Tibial nerve (tissue), 4 donors: ENCODE results near the gene TTC19. TPM values are rescaled to one million over a fixed set of nuclear protein-coding genes. Genes with fewer than 3 reads are reported as not detected.

Source experiments
- DNase-seq, 2 donors: peaks; one replicate each; pipeline ENCODE4 v3.0.0-alpha.2; 2019; ENCODE audit warnings: low spot score in 2 of 2
- H3K27ac ChIP-seq, 4 donors: fragments of 200-600 bp; sonication (generic) in 3 of 4; one replicate each; pipeline ENCODE4 v1.5.1; 2017 to 2019; ENCODE audit warnings: mild to moderate bottlenecking in 1 of 4
- H3K27me3 ChIP-seq, 2 donors: fragments of 200-600 bp; sonication (generic) in 1 of 2; one replicate each; pipeline versions ENCODE4 v1.5.1 to v1.6.0; 2017 to 2019
- H3K36me3 ChIP-seq, 3 donors: fragments of 200-600 bp; sonication (generic); one replicate each; pipeline ENCODE4 v1.5.1; 2018 to 2019
- H3K4me1 ChIP-seq, 4 donors: fragments of 200-600 bp; sonication (generic) in 3 of 4; one replicate each; pipeline ENCODE4 v1.5.1; 2017 to 2019
- H3K4me3 ChIP-seq, 4 donors: fragments of 200-600 bp; sonication (generic) in 3 of 4; one replicate each; pipeline ENCODE4 v1.5.1; 2017 to 2019; ENCODE audit warnings: mild to moderate bottlenecking in 1 of 4, moderate library complexity in 1 of 4
- H3K9me3 ChIP-seq, 4 donors: fragments of 200-600 bp; sonication (generic) in 3 of 4; one replicate each; pipeline ENCODE4 v1.5.1; 2017 to 2019
- EP300 ChIP-seq, 2 donors: sonication (generic); formaldehyde crosslinking; IDR thresholded peaks; one replicate each; pipeline ENCODE4 v1.6.1; 2017; ENCODE audit warnings: antibody characterized with exemption in 2 of 2, mild to moderate bottlenecking in 1 of 2
- POLR2A ChIP-seq, 2 donors: fragments of 450-650 bp; IDR thresholded peaks; one replicate each; pipeline ENCODE4 v1.6.1; 2017; ENCODE audit warnings: antibody characterized with exemption in 2 of 2, mild to moderate bottlenecking in 2 of 2, moderate library complexity in 2 of 2
- WGBS, 2 donors: methylation state at CpG; one replicate each; pipeline ENCODE4 v1.1.5; 2018; 5-methylcytosine and 5-hydroxymethylcytosine counted together
- total RNA-seq, 4 donors: library from RNA; depleted of rRNA; stranded (reverse); fragments of >200 nt; gene quantifications; one replicate each; pipeline ENCODE4 v1.1.0, GENCODE V29; 2016
- TF ChIP-seq, protein P1 (sequence below), 5 experiments: fragments of 200-600 bp in 3 of 5; fragments of 450-650 bp in 2 of 5; sonication (generic) in 3 of 5; IDR thresholded peaks; one replicate each; pipeline ENCODE4 v1.5.1; 2016 to 2019; ENCODE audit warnings: antibody characterized with exemption in 5 of 5, mild to moderate bottlenecking in 3 of 5, moderate library complexity in 2 of 5

Gene TTC19
- total RNA-seq, 4 donors from 2014 or later = 88.3 to 152 (median 124) TPM

DNA sequence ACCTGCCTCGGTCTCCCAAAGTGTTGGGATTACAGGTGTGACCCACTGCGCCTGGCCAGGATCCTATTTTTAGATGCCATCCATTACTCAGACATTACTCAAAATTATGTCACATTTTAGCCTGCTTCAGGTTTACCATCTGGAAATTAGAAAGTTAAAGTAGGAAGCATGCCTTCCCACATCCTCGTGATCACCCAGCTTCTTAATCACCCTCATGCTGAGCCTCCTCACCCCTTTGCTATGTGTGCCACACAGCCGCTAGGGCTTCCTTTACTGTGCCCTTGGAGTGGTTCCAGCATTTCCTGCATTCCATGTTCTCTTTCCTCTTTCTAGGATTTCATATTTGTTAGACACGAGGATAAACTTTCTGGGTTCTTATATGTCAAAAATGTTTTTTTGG is 45.4 kb upstream of the TTC19 start:
- H3K27me3 ChIP-seq = no peaks in the 10 kb centered on the region
- peaks cover 0 to 10% (median 0%) of the 10 kb centered on the region in 4 donors for H3K4me1 ChIP-seq
- 58 to 60% methylated on average over 5 of the region's 5 CpGs for WGBS, 2 donors
- no peaks in the 10 kb centered on the region for H3K9me3 ChIP-seq
- no peak for TF ChIP-seq EP300 (IDR thresholded peaks at IDR 0.05)
- H3K36me3 ChIP-seq = no peaks in the 10 kb centered on the region
- no peak for DNase-seq
- no peak overlapping the region for H3K4me3 ChIP-seq
- no peak overlapping the region for H3K27ac ChIP-seq

GRCh38 chr17:15955793-15956541 is 43.7 kb upstream of the TTC19 start:
- DNase-seq = no peak

GRCh38 chr17:15957206-15957605 is 42.4 kb upstream of the TTC19 start:
- H3K4me1 ChIP-seq = peaks cover 0 to 11% (median 3%) of the 10 kb centered on the region in 4 donors
- TF ChIP-seq, protein P1, sequence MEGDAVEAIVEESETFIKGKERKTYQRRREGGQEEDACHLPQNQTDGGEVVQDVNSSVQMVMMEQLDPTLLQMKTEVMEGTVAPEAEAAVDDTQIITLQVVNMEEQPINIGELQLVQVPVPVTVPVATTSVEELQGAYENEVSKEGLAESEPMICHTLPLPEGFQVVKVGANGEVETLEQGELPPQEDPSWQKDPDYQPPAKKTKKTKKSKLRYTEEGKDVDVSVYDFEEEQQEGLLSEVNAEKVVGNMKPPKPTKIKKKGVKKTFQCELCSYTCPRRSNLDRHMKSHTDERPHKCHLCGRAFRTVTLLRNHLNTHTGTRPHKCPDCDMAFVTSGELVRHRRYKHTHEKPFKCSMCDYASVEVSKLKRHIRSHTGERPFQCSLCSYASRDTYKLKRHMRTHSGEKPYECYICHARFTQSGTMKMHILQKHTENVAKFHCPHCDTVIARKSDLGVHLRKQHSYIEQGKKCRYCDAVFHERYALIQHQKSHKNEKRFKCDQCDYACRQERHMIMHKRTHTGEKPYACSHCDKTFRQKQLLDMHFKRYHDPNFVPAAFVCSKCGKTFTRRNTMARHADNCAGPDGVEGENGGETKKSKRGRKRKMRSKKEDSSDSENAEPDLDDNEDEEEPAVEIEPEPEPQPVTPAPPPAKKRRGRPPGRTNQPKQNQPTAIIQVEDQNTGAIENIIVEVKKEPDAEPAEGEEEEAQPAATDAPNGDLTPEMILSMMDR (IDR thresholded peaks at IDR 0.05) = no peak
- no peak for TF ChIP-seq POLR2A (IDR thresholded peaks at IDR 0.05)
- no peaks in the 10 kb centered on the region for H3K36me3 ChIP-seq
- no peak for DNase-seq
- H3K4me3 ChIP-seq = no peak overlapping the region
- no peaks in the 10 kb centered on the region for H3K27me3 ChIP-seq
- no peak overlapping the region for H3K27ac ChIP-seq
- WGBS, 2 donors = 91 to 100% methylated on average over 6 of the region's 6 CpGs
- no peaks in the 10 kb centered on the region for H3K9me3 ChIP-seq

More at GRCh38 chr17:15955793-15956541, 43.7 kb upstream of the TTC19 start:
- 80 to 84% methylated on average over 14 of the region's 14 CpGs for WGBS, 2 donors
- Histone ChIP-seq H3K36me3 (no peaks in the 10 kb centered on the region), H3K4me1 (peaks cover 0 to 11% (median 3%) of the 10 kb centered on the region in 4 donors), H3K27me3 (no peaks in the 10 kb centered on the region), H3K9me3 (no peaks in the 10 kb centered on the region), H3K27ac (no peak overlapping the region), H3K4me3 (no peak overlapping the region)
- TF ChIP-seq POLR2A (IDR thresholded peaks at IDR 0.05) = no peak
- TF ChIP-seq, protein P1 (IDR thresholded peaks at IDR 0.05) = no peak
- TF ChIP-seq EP300 (IDR thresholded peaks at IDR 0.05) = no peak

- Histone ChIP-seq H3K27ac (no peak overlapping the region), H3K27me3 (no peaks in the 10 kb centered on the region), H3K9me3 (no peaks in the 10 kb centered on the region), H3K4me3 (no peak overlapping the region), H3K36me3 (no peaks in the 10 kb centered on the region), H3K4me1 (peaks cover 0 to 11% (median 3%) of the 10 kb centered on the region in 4 donors)
- no peak for DNase-seq
- WGBS, 2 donors = 91 to 96% methylated on average over 18 of the region's 19 CpGs
- TF ChIP-seq, protein P1 (IDR thresholded peaks at IDR 0.05) = no peak
- TF ChIP-seq EP300 (IDR thresholded peaks at IDR 0.05) (no peak), POLR2A (IDR thresholded peaks at IDR 0.05) (no peak)
These were observed 41.9 kb upstream of the TTC19 start for GRCh38 chr17:15957608-15958307.

- WGBS, 2 donors = 71 to 86% methylated on average over 4 of the region's 4 CpGs
These were observed 41.2 kb upstream of the TTC19 start for GRCh38 chr17:15958484-15958854.

More at GRCh38 chr17:15958484-15958854, 41.2 kb upstream of the TTC19 start:
- no peaks in the 10 kb centered on the region for H3K27me3 ChIP-seq
- H3K9me3 ChIP-seq = no peaks in the 10 kb centered on the region
- no peak for DNase-seq
- H3K4me3 ChIP-seq = no peak overlapping the region
- peaks cover 0 to 11% (median 3%) of the 10 kb centered on the region in 4 donors for H3K4me1 ChIP-seq
- TF ChIP-seq EP300 (IDR thresholded peaks at IDR 0.05) (no peak), POLR2A (IDR thresholded peaks at IDR 0.05) (no peak)
- TF ChIP-seq, protein P1 (IDR thresholded peaks at IDR 0.05) = no peak
- H3K36me3 ChIP-seq = no peaks in the 10 kb centered on the region
- peak overlapping the region in 1 of 4 donors; percentile 42 for H3K27ac ChIP-seq
